ENCODE measurements around the gene BBC3. TPM values are rescaled to one million over a fixed set of nuclear protein-coding genes. Genes with fewer than 3 reads are reported as not detected.

BBC3 gene
- total RNA-seq, 6 experiments from 2014 or later, result 1.8 to 8.0 (median 3.1) TPM

DNA sequence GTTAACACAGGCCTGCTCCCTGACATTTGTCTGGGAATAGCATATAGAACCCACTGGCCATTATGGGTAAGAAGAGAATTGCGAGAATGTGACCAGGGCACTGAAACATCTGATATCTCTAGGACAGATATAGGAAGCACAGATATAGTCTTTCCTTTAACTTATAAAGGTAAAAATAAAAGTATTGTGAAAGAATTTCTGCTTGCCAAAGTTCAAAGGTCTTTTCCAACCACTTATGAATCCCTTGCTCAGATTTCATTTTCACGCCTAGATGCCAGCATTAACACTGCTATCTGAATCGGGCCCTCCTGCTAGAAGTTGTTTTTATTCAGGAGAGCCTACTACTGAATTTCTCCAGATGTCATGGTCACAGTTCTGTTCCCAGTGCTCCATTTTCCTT, 27.7 kb downstream of the BBC3 start:
- intact Hi-C loops (cut with DNase I), result no loop called here
- ATAC-seq, result peak; percentile 46 to 71 (median 66)
- peaks cover 0 to 17% (median under 1%) of the 10 kb centered on the region in 4 donors for H3K36me3 ChIP-seq
- no peak for DNase-seq
- WGBS (ENCODE audit: insufficient coverage, low coverage, low lambda C conversion rate, missing lambda C conversion rate), result 36% methylated on average over 3 of the region's 3 CpGs
- no peaks in the 10 kb centered on the region for H3K9me3 ChIP-seq
- H3K4me1 ChIP-seq, result peaks cover 0 to 14% (median 8%) of the 10 kb centered on the region in 4 donors
- no peak overlapping the region for H3K4me3 ChIP-seq
- H3K27ac ChIP-seq, result peak overlapping the region in 1 of 3 donors; percentile 4
- TF ChIP-seq POLR2A (IDR thresholded peaks at IDR 0.05), result no peak
- TF ChIP-seq CTCF (IDR thresholded peaks at IDR 0.05), result no peak
- no peaks in the 10 kb centered on the region for H3K27me3 ChIP-seq

GRCh38 chr19:47200530-47200929, 30.5 kb downstream of the BBC3 start:
- ATAC-seq, result no peak
- 96% methylated on average over 3 of the region's 3 CpGs for WGBS (ENCODE audit: insufficient coverage, low coverage, low lambda C conversion rate, missing lambda C conversion rate)

GRCh38 chr19:47197141-47197540, 33.9 kb downstream of the BBC3 start:
- TF ChIP-seq POLR2A (IDR thresholded peaks at IDR 0.05), result no peak
- TF ChIP-seq CTCF (IDR thresholded peaks at IDR 0.05), result no peak
- intact Hi-C loops (cut with DNase I), result no loop called here
- Histone ChIP-seq H3K27me3 (no peaks in the 10 kb centered on the region), H3K4me1 (no peaks in the 10 kb centered on the region), H3K4me3 (no peak overlapping the region), H3K27ac (no peak overlapping the region), H3K36me3 (peaks cover 0 to 9% (median 3%) of the 10 kb centered on the region in 4 donors), H3K9me3 (no peaks in the 10 kb centered on the region)
- ATAC-seq (no peak), DNase-seq (no peak)
- WGBS (ENCODE audit: insufficient coverage, low coverage, low lambda C conversion rate, missing lambda C conversion rate), result 100% methylated on average over 2 of the region's 4 CpGs

More at GRCh38 chr19:47200530-47200929, 30.5 kb downstream of the BBC3 start:
- no peak for DNase-seq
- no peak for TF ChIP-seq POLR2A (IDR thresholded peaks at IDR 0.05)
- no peak for TF ChIP-seq CTCF (IDR thresholded peaks at IDR 0.05)
- intact Hi-C loops (cut with DNase I), result no loop called here
- H3K9me3 ChIP-seq, result no peaks in the 10 kb centered on the region
- H3K36me3 ChIP-seq, result peaks cover 0 to 17% (median 3%) of the 10 kb centered on the region in 4 donors
- H3K27me3 ChIP-seq, result no peaks in the 10 kb centered on the region
- H3K4me1 ChIP-seq, result peaks cover 0 to 14% (median 8%) of the 10 kb centered on the region in 4 donors
- H3K27ac ChIP-seq, result no peak overlapping the region
- H3K4me3 ChIP-seq, result no peak overlapping the region

- 50% methylated on average over 1 of the region's 1 CpG for WGBS (ENCODE audit: insufficient coverage, low coverage, low lambda C conversion rate, missing lambda C conversion rate)
- H3K36me3 ChIP-seq, result peaks cover 0 to 9% (median 3%) of the 10 kb centered on the region in 4 donors
- no peak overlapping the region for H3K27ac ChIP-seq
- intact Hi-C loops (cut with DNase I), result no loop called here
- H3K9me3 ChIP-seq, result no peaks in the 10 kb centered on the region
- ATAC-seq (peak in 2 of 4 donors; percentile 31 to 47), DNase-seq (no peak)
- TF ChIP-seq POLR2A (IDR thresholded peaks at IDR 0.05), result no peak
- TF ChIP-seq CTCF (IDR thresholded peaks at IDR 0.05), result no peak
- H3K27me3 ChIP-seq, result no peaks in the 10 kb centered on the region
- no peak overlapping the region for H3K4me3 ChIP-seq
- peaks cover 0 to 9% (median 4%) of the 10 kb centered on the region in 4 donors for H3K4me1 ChIP-seq
These were observed 35.6 kb downstream of the BBC3 start for GRCh38 chr19:47195434-47195833.

Measured in right lobe of liver (tissue), 6 donors.